PFSK-1 (cell line): ENCODE measurements around the gene ANAPC16.

Experiments
- POLR2AphosphoS5 ChIP-seq: IDR thresholded peaks from 2 replicates; pipeline ENCODE4 v1.6.1; 2012; ENCODE audit warnings: low read depth, mild to moderate bottlenecking, control low read depth, low read length, moderate library complexity
- REST ChIP-seq, 2 experiments: IDR thresholded peaks; 2 replicates each; pipeline versions ENCODE4 v1.6.1 to v1.8.0; 2011 to 2012; ENCODE audit warnings: low read depth in 2 of 2, low read length in 2 of 2, control low read depth in 1 of 2, inconsistent platforms in 1 of 2, mild to moderate bottlenecking in 1 of 2, moderate library complexity in 1 of 2; ENCODE audit not compliant: insufficient read depth in 1 of 2

DNA sequence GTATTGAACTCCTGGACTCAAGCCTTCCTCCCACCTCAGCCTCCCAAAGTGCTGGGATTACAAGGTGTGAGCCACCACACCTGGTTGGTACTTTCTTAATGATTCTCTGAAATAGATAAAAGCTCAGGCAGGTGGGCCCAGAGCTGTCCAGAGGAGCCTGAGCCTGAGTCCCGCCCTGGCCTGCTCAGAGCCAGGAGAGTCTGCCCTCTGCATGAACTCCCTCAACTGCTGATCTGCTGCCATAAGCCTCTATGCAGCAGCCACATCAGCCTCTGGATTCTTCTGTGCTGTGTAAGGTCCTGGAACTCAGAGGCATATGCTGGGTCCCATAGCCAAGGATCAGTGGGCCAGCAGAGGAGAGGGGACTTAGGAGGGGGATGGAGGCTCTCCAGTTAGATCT lies 34.9 kb downstream of the ANAPC16 start:
- TF ChIP-seq POLR2AphosphoS5 (no peak), REST (IDR thresholded peaks at IDR 0.05; ENCODE audit: insufficient read depth in 1 of 2, low read depth in 2 of 2, low read length in 2 of 2) (no peak)
